GM18511 (cell line): ENCODE results near the gene VEGFB.
A peak's percentile ranks its signal among the peaks of the same experiment; 100 is the strongest.

Experiments
- ATAC-seq: cut with Tn5 transposase; IDR thresholded peaks from one replicate; pipeline ENCODE4 v1.9.1; 2021; ENCODE audit warnings: mild to moderate bottlenecking, moderate library complexity; ENCODE audit not compliant: unreplicated experiment

The VEGFB gene

GRCh38 chr11:64230171-64230984, 4.0 kb upstream of the VEGFB start, which contains the start of gene DNAJC4:
DNAJC4 (plus strand) TSS chr11:64230548; CDS start chr11:64230855, 307 bp downstream.
- ATAC-seq = peak; percentile 46

DNA sequence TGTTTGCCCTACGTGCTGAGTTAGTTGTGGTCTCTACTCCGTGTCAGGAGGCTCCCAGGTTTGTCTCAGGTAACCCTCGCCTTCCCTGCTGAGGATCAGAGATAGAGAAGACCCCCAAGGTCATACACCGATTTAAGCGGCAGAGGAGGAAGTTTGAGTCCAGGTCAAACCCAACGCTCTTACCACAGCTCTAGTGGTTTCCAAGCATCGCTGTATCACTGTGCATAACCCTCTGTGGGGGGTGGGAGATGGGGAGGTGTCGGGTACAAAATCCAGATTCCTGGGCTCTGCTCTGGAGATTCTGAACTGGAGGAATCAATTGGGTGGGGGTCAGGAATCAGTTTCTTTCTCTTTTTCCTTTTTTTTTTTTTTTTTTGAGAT, 3.4 kb upstream of the VEGFB start:
- ATAC-seq = no peak

DNA sequence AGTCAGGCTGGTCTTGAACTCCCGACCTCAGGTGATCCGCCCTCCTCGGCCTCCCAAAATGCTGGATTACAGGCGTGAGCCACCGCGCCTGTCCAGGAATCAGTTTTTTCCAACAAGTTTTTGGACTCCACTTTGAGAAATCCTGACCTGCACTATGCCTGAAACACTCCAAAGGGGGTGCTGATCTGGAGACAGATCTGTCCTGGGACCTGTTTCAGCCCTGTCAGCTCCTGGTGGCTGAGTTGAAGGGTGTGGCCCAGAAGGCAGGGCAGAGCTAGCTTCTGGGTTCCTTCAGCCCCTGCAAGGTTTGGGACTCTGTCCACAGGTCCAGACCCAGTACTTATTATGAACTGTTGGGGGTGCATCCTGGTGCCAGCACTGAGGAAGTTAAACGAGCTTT, 2.8 kb upstream of the VEGFB start:
- ATAC-seq = no peak

GRCh38 chr11:64232182-64232966, 2.0 kb upstream of the VEGFB start:
- no peak for ATAC-seq

- ATAC-seq = no peak
Measured at GRCh38 chr11:64232967-64233315, 1.4 kb upstream of the VEGFB start.

- peak; percentile 43 for ATAC-seq
Measured at GRCh38 chr11:64234647-64235379, 429 bp downstream of the VEGFB start.

DNA sequence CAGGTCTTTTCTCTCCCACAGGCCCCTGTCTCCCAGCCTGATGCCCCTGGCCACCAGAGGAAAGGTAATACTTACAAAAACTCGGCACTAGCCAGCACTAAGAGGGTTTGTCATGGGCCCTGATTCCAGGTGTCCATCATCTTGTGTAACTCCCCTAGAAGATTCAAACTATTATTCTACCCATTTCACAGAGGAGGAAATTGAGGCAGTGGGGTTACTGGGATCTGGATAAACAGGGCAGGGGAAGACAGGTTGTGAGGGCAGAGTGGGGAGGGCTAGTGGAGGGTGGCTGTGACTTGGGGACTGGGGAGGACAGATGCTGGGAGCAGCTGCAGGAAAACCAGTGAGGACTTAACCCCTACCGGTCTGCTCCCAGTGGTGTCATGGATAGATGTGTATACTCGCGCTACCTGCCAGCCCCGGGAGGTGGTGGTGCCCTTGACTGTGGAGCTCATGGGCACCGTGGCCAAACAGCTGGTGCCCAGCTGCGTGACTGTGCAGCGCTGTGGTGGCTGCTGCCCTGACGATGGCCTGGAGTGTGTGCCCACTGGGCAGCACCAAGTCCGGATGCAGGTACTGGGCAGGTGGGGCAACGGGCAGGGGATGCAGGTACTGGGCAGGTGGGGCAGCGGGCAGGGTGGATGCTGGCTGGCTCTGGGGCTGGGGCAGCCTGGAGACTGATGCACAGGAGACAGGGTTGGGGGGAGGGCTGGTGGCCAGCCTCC, 1.2 kb downstream of the VEGFB start:
- ATAC-seq = no peak

DNA sequence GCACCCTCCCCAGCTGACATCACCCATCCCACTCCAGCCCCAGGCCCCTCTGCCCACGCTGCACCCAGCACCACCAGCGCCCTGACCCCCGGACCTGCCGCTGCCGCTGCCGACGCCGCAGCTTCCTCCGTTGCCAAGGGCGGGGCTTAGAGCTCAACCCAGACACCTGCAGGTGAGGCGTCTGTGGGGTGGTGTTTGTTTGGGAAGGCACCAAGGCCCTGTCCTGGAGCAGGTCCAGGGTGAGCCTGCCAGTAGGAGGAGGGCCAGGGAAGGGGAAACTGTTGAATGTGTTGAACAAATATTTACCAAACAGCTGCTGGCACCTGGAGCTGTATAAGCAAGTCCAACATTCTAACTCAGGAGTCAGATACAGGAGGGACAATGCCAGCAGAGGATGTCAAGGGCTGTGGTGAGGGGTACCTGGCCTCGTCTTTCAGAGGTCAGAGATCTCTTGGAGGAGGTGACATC, 3.1 kb downstream of the VEGFB start:
- ATAC-seq = no peak

DNA sequence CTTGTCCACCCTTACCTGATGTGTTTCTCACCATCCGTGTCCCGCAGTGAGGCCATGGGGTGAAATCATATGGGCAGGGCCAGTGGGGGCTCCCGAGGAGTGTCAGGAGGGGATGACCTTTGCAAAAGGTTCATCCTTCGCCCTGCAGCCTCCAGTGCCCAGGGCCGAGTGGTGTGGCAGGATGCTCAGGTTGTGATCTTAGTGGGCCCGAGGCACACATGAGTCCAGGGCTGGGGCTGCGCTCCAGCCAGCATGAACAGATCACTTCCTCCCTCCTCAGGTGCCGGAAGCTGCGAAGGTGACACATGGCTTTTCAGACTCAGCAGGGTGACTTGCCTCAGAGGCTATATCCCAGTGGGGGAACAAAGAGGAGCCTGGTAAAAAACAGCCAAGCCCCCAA, 3.7 kb downstream of the VEGFB start:
- ATAC-seq = no peak

DNA sequence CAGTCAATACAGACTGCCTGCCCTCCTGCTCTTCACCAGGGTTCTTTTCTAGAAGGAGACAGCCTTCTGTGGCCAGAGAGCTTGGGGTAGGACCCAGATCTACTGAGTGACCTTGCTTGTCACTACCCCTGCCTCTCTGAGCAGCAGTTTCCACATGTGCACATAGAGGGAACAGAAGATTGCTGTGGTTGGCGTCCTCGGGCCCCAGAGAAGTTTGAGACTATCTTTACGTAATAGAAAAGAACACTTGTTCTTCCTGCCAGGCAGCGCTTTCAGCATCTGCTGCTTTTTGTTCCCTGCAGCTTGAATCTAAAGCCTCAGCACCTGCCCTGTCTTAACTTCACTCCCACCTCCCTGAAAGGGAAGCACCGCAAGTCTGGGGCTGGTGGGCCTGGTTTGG, 4.6 kb downstream of the VEGFB start:
- no peak for ATAC-seq

GRCh38 chr11:64239662-64240434, 5.5 kb downstream of the VEGFB start:
- ATAC-seq = no peak

DNA sequence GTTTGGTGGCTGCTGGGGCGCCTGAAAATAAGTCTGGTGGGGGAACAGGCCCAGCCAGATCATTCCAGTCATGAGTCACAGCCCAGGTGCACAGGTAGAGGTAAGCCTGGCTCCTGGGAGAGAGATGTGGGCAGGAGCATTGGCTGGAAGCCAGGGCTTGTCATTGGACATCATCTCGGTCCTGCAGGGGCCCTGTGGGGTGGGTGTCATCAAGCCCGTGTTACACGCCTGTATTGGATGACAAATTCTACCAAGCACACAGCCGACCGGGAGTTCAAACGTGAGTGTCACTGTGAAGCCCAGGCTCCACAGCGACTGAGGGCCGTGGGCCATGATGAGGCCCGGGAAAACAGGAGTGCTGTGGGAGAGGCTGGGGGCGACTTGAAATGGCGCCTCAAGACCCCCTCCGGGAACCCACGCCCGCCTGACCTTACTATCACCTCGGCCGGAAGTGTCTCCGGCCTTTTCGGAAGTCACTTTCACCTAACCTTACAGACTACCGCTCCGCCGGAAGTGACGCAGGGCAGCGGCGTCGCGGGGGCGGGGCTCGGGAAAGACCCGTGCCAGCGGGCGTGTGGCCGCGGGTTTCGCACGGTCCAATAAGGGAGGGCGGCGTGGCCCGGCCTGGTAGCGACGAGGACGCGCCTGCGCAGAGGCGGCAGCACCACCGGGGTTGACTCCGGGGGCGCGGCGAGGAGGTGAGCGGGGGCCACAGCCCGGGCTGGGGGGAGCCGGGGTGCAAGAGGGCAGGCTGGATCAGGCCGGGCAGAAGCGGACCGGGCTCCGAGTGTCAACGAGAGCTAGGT, 6.3 kb downstream of the VEGFB start, which contains the start of gene FKBP2:
TSS of gene FKBP2 (plus strand) at position 661 of the 806 bp plus-strand sequence. CDS start 1,293 bp downstream, outside the sequence.
- ATAC-seq = peak; percentile 50

- peak; percentile 63 for ATAC-seq
Measured at GRCh38 chr11:64241241-64241490, 6.8 kb downstream of the VEGFB start.

GRCh38 chr11:64241491-64242374, 7.3 kb downstream of the VEGFB start:
- ATAC-seq = peak; percentile 59

- no peak for ATAC-seq
Measured at GRCh38 chr11:64243236-64243854, 9.0 kb downstream of the VEGFB start.

GRCh38 chr11:64244107-64244506, 9.7 kb downstream of the VEGFB start:
- no peak for ATAC-seq

- no peak for ATAC-seq
Measured at GRCh38 chr11:64244966-64245365, 10.6 kb downstream of the VEGFB start.

DNA sequence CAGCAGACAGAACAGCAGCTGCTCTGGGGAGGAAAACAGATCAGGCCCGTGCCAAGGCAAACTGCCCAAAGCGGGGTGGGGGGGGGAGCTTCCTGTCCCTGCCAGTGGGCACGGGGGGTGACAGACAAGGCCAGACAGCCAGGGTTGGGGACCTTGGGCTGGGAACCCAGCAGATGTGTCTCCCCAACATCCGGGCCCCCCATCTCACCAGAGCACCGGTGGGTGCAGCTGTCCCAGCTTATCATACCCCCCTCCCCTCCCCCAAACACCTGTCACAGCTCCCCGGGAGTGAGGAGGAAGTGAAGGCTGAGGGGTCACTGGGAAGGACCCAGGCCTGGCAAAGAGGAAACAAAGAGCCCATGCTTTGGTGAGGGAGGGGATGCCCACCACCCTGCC, 11.0 kb downstream of the VEGFB start:
- no peak for ATAC-seq
